Amniotic stem cell (primary cell): ENCODE data around the gene EPHA3.

Experiments
- DNase-seq: peaks from one replicate; lab custom pipeline; 2025; lab: John Stamatoyannopoulos, UW

The EPHA3 gene

DNA sequence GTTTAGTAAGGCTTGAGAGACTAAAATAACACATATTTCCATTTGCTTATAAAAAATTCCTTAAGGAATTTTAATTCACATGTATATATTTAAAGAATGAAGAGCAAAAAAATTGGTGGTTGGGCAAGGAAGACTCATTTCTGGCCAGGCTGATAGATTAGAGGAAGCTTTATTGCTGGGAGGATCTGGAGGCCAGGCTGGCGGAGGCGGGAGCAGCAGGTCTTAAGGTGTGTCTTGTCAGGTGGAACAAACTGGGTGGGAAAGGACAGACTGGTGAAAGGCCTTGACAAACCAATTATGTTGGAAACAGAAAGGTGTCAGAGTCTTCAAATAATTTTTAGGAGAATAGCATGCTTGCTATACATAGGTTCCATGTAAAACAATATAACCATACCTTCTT, 124.7 kb downstream of the EPHA3 start:
- DNase-seq = no peak

DNA sequence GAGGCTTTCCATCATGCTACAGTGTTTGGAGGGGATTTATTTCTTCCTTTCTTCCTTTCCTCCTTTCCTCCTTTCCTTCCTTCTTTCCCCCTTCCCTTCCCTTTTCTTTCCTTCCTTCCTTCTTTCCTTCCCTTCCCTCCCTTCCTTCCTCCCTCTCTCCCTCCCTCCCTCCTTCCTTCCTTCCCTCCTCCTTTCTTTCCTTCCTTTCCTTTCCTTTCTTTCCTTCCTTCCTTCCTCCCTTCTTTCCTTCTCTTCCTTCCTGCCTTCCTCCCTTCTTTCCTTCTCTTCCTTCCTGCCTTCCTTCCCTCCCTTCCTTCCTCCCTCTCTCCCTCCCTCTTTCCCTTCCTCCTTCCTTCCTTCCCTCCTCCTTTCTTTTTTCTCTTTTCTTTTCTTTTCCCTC, 127.2 kb downstream of the EPHA3 start:
- no peak for DNase-seq

DNA sequence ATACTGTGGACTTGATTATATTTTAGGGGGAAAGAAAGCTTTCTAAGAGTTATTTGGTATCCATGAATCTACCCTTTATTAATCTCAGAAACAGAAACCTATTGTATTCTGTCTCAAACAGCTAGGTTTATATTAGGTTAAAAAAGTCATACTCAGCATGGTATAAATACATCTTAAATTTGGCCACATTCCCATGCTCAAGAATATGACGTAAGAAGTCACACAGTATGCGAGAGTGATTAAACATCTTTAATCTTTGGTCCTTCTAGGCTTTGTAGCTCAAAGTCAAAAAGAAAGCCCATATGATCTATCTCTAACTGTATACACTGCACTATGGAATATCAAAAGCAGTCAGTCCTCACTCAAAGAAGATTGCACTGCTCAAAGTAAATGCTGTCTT, 131.4 kb downstream of the EPHA3 start:
- DNase-seq = no peak

DNA sequence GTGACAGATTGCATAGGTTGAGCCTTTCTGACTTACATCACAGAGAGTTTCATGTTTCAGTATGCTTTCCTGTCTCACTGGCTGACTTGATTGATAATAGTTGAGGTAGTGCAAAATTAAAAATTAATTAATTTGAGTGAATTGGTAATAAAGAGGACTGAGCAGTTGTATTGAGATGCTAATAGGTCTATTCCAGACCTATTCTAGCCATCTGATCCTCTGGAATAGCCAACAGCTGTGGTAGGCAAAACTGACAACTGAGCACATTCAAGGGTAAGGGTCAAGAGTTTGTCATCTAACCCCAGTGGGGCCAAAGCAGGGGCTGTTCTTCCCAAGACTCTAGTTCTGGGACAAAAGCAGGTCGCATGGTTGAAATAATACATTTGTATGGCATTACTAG, 132.4 kb downstream of the EPHA3 start:
- no peak for DNase-seq

DNA sequence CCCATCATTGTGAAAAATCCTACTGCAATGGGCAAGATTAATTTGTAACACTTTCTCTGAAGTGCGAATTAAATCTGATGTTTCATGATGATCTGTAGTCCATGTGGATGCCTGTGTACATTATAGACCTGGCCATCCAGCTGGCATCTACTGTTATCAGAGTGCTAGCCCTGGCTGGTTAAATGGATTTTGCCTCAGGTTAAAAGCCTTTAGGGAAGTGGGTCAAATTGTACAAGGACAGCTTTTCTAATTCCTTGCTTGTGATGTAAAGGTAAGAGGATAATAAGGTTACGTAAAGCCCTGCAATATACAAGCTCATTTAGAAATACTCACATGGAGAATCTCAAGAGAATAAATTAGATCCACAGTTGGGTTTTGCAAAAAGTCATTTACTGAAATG, 138.2 kb downstream of the EPHA3 start:
- DNase-seq = no peak

DNA sequence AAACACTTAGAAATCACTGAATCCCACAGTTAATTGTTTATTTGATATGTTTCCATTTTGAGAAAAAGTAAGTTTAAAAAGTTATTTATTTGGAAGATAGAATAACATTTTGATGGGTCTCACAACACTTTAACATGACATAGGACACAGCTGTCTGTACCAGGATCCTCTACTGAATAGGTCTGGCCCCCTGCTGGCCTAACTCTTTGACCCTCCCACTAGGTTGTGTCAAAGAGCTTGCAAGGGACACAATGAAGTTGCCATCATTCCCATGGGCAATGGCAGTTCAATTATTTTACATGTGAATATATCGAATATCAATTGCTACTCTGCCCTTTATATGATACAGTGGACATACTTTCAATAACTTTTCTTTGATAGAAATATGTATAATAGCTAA, 138.9 kb downstream of the EPHA3 start:
- DNase-seq = no peak

DNA sequence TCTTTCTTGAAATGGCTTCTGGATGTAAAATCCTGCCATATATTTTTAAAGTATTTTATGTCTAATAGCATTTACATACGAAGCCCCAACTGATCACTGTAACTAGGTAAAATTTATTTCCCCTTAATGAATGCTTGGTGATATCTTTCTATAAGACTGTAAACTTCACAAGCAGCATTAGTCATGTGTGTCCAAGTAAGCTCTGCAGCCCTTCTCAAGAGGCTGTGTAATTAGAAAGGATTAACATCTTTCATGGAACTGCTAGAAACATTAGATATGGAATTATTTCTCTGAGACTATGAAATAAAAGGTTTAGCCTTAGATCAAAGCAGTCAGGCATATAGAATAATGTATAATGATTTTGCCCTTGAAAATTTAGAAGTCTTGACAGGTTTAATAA, 143.3 kb downstream of the EPHA3 start:
- DNase-seq = no peak

DNA sequence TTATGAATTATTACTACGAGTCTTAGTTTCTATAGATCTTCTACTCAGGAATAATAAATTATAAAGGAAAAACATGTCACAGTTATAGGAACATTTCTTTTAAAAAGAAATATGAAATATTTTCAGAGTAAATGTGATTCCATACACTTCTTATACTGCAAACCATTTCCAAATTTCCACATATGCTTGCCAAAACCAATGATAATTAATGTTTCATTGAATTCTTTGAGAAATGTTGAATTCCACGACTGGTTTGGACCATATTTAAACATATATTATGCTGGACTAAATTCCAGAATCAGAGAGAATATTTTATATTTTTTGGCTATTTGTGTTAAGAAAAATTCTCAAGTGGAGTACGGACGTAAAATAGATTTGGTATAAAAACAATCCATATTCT, 144.6 kb downstream of the EPHA3 start:
- no peak for DNase-seq

DNA sequence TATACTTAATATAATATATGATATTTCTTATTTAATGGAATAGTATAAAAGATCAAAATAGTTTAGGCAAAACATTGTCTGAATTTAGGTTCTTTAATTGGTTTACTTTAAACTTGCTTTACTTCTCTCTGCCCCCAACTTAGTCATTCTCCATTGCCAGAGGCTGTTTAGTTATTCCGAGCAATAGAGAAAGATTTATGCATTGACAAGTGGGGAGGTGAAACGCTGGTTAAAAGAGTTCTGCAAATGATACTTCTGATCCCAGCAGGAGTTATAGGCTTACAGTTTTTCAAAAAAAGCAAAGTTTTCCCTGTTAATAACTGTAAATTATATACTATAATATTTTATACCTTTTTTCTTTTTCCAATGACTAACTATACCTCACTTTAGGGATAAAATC, 145.4 kb downstream of the EPHA3 start:
- DNase-seq = no peak

DNA sequence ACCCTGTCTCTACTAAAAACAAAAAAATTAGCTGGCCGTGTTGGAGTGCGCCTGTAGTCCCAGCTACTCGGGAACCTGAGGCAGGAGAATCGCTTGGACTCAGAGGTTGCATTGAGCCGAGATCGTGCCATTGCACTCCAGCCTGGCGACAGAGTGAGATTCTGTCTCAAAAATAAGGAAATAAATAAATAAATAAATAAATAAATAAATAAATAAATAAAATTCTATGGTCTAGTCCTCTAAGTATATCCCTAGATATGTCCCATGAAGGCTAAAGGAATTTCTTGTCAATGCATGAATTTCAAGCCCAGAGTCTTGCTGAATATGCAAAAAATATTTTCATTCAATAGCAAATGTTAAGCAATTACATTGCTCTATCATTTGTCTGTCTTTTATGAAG, 149.0 kb downstream of the EPHA3 start:
- DNase-seq = no peak

DNA sequence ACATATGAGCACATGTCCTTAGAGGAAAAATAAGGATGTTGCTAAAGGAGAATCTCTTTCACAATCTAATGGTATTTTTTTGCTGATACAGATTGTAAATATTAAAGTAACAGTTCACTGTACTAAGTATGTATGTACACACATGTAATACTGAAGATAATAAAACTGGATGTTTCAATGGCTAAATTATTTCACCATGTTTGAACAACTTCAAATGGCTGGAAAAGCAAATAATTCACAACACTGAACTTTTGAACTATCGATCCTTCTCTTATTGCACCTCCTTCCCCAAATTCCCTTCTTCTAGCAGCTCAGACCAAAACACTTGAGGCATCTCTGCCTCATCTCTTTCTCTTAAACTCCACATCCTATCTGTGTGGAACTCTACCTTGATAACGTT, 149.5 kb downstream of the EPHA3 start:
- no peak for DNase-seq

DNA sequence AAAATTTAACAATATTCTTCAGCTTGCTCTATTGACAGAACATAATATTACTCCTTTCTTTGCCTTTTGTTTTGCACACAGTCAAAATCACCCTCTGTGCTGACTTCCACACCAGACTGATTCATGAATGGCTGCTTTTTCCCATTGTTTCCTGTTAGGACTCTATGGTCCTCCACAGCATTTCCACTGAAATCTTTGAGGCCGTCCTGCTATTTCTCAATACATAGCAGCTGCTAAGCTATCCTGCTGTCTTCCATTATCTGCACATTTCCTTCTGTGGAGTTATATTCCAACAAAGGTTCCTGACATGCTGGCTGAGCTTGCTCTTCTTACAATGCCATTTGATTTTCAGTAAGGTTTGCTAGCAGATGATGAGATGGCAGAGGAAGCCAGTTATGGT, 153.3 kb downstream of the EPHA3 start:
- no peak for DNase-seq

DNA sequence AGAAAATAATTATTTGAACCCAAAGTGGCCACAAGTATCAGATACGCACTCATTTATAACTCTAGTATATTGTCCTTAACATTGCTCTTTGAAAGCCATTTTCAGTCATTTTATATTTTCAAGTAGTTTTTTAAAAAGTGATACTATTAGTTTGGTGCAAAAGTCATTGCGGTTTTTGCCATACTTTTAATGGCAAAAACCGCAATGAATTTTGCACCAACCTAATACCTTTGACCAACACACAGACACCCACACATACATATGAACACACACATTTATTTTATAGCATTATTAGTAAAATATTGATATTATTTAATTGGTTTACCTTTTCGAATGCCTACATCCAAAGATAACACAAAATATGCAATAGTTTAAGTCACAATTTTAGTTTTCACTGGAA, 154.3 kb downstream of the EPHA3 start:
- no peak for DNase-seq

DNA sequence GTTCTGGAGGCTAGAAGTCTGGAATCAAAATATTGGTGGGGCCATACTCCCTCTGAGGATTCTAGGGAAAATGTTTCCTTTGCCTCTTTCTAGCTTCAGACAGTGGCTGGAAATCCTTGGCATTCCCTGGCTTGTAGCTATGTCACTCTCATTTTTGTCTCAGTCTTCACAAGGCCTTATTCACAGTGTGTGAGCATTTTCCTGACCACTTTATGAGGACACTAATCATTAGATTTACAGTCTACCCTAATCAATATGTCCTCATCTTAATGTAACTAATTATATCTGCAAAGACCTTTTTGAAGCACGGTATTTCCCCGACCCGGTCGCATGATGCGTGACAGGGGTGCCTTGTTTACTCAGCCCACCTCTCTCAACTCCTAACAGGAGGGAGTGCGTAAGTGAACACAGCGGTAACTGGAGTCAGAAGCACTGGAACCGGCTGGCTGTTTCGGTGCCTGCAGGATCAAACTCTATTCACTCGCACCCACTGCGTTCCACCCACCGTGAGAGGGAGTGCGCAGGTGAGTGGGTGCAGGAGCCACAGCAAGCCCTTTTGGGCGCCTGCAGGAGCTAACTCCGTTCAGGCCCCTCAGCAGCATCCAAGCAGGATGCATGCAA, 155.0 kb downstream of the EPHA3 start:
- no peak for DNase-seq

DNA sequence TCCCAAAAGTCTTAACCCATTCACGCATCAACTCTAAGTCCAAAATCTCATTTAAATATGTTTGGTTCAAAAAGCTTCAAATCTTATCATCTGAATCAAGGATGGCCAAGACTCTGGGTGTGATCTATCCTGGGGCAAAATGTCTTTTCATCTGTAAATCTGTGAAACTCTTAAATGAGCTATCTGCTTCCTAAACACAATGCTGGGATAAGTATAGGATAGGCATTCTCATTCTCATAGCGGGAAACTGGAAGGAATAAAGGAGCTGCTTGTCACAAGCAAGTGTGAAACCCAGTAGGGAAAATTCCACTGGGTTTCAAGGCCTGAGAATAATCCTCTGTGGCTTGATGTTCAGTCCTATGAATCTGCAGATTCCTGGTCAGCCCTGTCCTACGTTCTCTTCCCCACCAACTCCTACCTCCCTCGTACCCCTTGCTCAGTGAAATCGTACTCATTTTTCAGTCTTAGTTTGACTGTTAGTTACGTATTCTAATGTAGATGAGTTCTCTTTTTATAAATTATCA, 156.7 kb downstream of the EPHA3 start:
- DNase-seq = no peak

DNA sequence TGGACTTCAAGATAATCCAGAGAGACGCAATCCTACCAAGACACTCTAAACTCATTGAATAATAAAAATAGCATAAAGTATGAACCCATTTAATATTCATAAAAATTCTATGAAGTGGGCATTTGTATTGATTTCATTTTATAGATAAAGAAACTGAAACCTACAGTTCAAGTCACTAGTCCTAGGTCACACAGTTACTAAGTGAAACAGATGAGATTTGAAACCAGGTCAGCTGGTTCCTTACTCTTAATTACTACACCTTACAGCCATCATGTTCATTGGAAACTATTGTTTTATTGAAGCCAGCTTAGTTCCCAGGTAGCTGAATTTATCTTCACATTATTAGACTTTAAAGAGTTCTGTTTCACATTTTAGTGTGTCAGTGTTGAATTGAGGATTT, 158.7 kb downstream of the EPHA3 start:
- DNase-seq = no peak

DNA sequence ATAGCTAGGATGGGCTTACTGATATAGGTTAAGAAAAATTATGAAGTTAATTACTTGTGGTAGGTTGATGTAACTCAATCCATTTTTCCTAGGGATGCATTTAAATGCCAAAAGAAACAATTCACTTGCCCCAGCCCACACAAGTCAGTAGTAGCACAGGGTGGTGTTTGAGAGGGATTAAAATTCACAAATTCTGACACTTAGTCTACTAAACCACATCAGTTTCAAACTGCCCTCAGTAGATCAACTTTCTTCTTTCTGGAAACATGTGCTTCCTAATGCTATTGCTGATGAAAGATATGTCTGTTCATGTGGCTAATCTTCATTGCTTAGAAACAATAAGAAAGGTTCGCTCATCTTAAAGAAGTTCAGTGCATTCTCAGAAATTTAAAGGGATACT, 160.6 kb downstream of the EPHA3 start:
- DNase-seq = no peak

DNA sequence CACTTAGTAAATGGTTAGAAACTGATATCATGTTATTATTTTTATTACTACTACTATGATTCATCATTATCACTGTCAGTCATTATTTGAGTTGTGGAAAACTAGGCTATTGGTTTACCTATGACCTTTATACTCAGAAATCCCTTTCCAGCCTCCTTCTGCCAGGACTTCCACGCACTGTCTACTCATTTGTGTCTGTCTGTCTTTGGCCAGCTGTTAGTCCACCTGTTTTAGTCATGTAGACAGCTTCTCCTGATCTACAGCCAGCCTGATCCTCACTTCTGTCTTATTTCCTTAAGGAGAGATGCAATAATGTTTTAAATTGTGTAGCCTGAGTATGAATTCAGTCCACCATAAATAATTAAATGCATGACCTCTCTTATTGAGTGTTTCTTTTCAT, 162.8 kb downstream of the EPHA3 start:
- DNase-seq = no peak

DNA sequence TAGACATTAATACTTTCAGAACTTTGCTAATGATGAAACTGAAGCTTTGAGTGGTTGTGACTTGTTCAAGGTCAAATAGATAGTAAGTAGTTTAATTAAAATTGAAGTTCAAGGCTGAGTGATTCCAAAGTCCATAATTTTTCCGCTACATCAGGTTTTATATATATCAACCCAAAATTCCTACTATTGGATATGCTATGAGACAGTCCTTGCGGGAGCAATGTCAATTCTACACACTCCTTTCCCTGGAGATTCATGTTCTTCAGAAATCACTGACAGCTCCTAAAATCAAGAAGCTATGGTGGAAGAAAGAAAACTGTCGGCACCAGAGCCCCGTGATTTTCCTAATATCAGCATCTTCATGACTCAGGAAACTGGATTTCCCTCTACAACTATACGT, 167.6 kb downstream of the EPHA3 start:
- no peak for DNase-seq

DNA sequence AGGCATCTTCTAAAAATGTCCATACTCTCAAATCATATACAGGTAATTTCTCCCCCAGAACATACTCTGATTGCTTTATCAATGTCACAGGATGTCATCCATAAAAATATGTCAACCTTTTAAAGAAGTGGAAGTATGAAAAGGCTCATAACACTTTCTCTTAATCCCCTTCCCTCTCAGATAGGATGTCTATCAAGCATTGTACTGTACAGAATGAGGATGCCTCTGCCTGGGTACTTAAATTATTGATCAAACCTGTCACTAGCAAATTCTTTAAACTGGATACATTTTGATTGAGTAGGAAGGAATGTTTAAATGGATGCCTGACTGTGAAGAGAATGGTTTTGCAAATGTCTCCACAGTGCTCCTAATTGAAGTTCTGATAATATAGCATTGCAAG, 168.7 kb downstream of the EPHA3 start:
- no peak for DNase-seq

DNA sequence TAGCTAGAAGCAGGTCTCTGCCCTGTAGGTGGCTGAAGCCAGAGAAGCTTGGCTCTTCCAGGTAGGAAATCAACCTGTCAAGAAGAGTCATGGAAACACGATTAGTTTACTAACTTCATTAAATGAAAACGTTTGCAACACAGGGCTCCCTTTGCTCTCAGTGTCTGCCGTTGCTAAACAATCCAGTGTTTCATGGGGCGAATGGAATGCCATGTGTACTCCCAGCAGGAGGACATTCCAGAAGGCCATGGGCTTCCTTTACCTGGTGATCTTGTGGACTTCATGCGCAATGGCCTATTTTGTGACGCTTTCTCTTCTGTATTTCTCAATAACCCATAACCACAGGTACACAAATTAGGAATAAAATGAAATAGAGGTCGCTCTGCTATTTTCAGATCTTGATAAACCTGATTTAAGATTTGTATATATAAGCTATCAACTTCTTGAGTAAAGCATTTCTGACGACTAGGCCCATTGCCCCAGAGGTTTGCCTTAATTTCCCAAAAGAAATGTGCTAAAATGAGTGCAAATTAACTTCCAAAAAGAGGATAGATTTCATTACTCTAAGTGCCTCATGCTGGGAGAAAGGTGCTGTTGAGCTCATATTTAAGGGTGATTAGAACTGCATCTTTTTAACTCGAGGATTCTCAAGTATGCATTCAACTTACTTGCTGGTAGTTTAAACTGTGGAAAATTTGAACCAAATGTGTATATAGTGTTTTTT, 171.0 kb downstream of the EPHA3 start:
- DNase-seq = no peak

DNA sequence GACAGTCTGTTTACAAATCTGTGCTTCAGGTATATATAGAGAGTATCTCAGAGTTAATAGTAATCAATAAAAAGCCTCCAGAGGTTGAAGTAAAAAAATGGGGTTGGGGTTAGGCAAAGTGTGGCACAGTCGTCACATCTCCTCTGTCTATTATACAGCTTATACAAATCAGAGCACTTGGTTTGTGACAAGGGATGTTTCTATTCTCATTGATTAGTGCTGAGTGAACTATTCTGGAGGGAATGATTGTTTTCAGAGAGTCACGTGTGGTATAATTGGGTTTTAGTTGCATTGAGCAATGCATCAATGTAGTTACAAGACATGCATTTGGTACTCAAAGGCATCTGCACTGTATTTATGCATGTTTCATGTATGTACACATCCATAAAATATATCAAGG, 172.9 kb downstream of the EPHA3 start:
- DNase-seq = no peak

DNA sequence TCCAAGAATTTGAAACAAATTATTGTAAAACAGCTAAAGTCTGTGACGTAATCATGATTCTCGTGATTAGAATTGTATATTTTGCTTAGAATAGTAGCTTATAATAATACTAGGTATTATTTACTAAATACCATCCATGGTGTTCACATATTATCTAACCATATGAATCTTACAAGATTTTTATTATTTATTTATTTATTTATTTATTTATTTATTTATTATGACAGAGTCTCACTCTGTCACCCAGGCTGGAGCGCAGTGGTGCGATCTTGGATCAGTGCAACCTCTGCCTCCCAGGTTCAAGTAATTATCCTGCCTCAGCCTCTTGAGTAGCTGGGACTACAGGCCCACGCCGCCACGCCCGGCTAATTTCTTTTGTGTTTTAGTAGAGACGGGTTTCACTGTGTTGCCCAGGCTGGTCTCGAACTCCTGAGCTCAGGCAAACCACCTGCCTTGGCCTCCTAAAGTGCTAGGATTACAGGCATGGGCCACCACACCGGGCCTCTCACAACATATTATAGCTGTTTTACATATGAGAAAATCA, 173.5 kb downstream of the EPHA3 start:
- DNase-seq = no peak
